ENCODE data around the gene GPS1.
A peak's percentile ranks its signal among the peaks of the same experiment; 100 is the strongest.

The GPS1 gene

DNA sequence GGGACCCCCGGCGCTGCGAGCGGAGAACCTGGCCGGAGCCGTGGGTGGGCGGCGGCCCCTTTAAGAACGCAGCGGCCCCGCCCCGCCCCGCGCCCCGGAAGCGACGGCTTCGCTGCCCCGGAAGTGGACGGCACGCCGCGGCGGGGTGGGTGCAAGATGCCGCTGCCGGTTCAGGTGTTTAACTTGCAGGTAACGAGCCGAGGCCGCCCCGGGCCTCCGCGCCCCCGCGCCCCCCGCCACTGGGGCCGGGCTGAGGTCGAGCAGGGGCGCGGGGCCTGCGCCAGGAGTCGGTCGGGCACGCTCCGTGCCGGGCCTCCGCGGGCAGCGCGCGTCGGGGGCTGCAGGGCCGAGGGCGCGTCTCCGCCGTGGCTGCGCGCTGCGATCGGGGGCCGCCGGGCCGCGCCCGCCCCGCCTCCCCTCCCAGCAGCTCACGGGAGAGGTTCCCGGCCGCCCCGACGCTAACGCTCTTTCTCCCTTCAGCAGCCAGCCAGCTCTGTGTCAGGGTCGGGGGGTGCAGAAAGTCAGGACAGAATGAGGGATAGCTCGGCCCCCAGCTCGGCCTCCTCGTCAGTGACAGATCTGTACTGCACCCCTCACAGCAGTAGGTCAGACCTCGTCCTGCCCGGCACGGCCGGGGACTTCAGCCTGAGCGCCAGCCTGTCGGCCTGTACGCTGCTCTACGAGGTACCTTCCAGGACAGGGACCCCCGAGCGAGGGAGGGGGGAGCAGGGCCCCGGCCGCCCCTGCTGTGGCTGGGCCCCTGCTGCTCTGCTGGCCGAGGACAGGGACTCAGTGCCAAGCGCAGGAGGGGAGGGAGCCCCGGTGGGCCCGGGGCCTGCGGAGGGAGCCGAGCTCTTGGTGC lies at the start of gene GPS1, which contains the start of gene RFNG:
GPS1 (plus strand) TSS at position 123 of the 862 bp plus-strand sequence; CDS start at position 157, 34 bp downstream.
RFNG (minus strand) TSS at position 36 of the 862 bp plus-strand sequence. CDS start 45 bp downstream, outside the sequence.
- DNase-seq = peak; percentile 94

DNA sequence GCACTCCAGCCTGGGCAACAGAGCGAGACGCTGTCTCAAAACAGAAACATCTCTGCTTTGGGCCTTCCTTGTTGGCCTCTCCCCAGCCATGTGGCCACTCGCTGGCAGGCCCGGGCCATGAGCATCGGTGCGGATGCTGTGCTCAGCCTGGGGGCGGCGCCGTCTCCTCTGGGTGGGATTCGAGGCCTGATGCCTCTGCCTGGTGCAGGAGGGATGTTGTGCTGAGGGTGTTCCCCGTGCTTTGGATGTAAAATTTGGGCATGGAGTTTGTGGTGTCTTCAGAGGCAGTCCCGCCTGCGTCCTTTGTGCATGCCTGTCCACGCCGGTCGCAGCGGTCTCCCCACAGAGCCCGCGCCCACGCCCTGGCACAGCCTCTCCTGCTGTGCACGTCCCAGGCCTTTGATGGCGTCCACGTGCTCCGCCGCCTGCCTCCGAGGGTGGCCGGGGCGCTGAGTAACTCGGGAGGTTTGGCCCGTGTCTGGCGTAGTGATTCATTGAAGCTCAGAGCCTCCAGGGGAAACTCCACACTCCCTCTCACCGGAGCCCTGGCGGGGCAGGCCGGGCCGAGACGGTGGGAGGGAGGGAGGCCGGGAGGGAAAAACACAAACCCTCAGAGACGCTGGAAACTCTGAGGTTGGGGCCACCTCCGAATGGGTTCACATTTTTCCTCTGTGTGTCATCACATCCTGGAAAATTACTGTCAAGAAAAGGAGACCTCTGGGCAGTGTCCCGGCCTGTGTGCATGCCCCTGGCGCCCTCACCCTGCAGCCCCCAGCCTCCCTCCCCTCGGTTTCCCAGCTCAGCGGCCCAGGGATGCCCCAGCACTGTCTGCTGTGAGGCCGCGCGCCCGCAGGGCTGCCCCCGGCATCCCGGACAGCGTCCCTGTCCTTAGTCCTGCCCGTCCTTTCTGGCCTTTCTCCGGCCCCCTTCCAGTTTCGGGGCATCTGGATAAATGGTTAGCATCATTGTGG lies 48.0 kb upstream of the GPS1 start:
- no peak for DNase-seq

DNA sequence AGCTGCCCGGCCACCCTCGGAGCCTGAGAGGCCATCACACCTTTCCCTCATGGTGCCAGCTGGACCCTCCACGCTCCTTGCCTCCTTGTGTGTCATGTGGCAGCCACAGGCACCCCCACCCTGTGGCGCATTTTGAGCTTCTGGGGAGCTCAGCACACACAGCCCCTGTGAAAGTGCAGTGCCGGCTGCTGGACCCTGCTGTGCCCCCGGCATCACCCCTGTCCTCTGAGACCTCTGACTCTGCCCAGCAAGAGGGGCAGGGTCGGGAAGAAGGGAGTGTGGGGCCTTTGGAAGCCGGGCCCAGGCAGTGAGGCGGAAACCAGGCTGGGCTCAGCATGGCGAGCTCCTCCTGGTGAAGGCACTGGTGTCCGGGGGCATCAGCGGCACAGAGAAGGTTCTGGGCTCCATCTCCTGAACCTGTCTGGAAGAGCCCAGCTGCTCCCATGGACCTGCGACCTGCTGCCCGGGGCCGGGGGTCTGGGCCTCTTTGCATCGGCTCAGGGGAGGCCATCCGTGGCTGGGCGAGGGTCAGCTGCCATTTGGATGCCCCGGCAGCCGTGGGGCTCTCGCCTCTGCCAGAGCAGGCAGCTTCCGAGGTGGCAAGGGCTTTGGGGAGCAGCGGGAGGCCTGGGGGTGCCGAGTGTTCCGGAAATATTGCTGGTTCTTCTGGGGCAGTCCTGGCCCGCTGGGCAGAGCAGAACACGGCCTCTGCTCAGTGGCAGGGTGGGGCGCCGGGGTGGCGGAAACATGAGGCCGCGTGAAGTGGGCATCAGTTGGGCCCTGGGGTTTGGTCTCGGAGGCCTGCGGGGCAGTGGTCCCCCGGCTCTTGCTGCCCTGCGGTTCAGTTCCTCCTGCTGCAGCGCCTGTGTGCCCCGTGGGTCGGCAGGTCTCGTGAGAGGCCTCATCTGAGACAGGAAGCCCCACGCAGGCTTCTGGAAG lies 46.9 kb upstream of the GPS1 start:
- no peak for DNase-seq

DNA sequence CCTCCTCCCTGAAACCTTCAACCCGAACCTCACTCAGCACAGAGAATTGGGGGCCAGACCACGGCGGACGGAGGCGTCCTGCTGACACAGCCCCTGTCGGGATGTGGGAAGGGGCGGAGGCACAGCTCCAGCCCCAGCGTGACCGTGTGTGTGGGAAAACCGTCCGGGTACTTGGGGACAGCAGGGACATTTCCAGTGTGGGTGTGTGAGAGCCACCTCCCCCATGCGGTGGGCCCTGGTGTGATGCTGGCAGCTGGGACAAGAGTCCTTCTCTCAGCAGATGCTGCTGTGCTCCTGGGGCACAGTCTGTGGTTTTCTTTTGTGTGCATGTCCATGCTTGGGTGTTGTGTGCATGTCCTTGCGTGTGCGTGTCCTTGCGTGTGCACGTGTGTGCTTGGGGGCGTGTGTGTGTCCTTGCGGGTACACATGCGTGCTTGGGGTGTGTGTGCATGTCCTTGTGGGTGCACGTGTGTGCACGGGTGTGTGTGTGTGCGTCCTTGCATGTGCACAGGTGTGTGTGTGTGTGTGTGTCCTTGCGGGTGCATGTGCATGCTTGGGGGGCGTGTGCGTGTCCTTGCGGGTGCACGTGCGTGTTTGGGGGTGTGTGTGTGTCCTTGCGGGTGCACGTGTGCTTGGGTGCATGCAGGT lies 45.9 kb upstream of the GPS1 start:
- no peak for DNase-seq

DNA sequence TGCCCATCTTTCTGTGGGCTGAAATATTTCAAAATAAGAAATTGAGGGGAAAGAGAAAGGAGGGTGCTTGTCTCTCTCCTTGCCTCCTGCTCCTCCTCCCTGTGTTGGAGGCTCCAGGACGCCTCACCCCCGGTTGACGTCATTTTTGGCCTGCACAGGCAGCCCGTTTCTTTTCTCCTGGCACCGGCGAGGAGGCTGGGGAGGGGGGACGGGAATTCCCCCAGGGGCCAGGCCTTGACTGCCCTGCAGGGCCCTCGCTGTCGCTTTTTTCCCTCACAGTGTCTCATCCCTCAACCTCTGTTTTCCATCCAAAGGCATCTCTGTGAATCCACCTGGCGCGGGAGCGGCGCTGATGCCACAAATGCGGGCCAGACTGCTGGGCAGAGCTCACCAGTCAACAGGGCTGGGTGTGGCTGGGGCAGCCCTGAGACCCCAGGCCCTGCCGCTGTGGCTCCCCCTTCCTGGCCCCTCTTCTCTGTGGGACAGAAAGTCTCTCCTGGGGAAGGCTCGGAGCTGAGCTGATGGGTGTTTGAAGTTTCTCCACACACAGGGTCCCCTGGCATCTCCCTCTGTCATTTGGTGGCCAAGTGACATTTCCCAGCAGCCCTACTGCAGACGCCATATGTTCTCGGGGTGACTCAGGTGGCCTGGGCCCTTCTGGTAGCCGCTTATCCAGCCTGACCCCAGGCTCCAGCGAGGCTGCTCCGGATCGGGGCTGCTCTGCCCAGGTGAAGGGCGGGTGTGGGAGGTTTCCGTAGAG lies 45.0 kb upstream of the GPS1 start:
- no peak for DNase-seq

DNA sequence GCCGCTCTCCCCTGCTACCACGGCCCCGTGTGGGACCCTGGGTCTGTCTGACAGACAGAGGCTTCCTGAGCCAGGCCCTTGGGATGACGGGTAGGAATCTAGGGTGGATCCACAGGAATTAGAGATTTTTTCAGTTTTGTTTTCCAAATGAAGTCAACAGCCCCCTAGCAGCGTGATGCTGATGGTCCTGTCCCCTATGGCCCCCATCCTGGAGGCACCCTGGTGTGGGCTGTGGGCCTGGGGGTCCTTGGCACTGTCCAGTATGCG lies 44.5 kb upstream of the GPS1 start:
- no peak for DNase-seq

DNA sequence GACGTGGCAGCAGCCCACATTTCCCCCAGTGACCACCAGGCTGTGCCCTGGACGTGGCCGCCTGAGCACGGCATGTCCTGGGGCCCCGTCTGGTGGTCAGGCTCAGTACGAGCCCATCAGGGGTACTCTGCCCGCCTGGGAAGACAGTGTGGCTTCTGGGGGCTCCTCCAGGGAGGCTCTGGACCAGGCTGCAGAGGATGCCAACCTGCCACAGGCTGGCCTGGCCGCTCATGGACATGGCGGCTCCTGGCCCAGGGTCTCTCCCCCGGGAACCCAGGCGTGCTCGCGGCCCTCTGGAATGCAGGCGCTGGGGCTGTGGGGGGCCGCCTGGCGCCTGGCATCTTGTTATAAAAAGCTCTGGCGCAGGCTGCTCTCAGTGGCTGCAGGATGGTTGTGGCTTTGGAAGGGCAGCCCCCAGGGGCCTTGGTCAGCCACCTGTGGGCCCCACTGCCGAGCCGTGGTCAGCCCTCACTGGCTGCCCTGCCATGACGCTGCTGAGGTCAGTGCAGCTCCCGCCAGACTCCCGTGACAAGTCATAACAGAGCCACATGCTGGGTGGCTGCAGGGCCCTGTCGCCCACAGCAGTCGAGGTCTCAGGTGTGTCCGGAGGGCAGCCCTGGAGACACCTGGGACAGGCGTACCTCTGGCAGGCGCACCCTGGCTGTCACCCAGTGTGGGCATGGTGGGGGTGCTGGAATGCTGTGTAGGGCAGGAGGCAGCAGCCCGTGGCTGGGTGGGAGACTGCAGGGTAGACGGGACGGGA lies 44.0 kb upstream of the GPS1 start:
- DNase-seq = no peak

DNA sequence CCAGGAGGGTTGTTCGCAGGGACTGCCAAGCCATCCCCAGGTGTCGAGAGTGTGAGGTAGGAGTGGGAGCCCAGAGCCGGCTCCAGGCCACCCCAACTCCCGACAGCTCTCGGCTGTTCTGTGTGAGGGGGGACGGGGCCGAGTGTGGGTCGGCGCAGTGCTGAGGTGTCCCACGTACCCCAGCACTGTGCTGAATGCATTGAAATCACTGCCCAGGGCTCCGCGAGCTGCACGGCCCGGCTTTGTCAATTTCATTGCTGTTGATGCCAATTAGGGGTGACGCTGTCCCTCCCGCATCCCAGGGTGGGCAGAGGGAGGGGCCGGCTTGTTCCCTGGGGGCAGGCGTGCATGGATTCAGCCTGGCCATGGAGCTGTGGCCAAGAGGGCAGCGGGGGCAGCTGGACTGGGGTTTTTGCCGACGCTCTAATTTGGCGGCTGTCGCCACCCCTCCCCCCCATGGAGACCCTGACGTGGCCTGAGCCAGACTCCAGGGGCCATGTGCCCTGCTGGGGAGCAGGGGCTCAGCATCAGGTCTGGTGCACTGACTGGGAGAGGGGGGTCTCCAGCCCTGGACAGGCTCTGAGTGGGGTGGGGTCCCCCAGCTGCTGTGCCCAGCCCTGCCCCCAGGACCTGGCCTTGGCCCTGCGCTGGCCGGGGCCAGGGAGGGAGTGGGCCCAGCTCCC lies 43.3 kb upstream of the GPS1 start:
- DNase-seq = no peak

DNA sequence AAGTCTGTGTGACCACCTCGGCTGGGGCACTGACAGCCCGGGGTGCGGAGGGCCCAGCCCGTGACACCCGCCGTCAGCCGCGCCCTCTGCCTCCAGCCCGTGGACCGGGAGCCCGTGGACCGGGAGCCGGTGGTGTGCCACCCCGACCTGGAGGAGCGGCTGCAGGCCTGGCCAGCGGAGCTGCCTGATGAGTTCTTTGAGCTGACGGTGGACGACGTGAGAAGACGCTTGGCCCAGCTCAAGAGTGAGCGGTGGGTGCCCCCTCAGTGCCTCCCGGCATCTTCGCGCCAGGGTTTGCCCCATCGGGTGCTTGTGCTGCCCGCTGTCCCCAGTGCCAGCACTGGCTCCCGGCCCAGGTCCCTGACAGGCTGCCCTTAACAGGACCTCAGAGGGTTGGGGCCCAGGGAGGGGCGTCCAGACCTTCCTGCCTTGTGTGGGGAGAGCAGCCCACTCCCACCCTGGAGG lies 42.7 kb upstream of the GPS1 start:
- no peak for DNase-seq

DNA sequence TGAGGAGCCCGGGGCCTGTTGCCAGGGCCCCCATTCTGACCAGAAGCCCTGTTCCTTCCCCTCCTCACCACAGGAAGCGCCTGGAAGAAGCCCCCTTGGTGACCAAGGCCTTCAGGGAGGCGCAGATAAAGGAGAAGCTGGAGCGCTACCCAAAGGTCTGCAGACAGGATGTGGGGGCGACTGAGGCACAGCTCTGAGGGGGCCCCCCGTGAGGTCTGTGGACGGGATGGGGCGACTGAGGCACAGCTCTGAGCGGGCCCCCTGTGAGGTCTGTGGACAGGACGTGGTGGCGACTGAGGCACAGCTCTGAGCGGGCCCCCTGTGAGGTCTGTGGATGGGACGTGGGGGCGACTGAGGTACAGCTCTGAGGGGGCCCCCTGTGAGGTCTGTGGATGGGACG lies 42.3 kb upstream of the GPS1 start:
- no peak for DNase-seq

DNA sequence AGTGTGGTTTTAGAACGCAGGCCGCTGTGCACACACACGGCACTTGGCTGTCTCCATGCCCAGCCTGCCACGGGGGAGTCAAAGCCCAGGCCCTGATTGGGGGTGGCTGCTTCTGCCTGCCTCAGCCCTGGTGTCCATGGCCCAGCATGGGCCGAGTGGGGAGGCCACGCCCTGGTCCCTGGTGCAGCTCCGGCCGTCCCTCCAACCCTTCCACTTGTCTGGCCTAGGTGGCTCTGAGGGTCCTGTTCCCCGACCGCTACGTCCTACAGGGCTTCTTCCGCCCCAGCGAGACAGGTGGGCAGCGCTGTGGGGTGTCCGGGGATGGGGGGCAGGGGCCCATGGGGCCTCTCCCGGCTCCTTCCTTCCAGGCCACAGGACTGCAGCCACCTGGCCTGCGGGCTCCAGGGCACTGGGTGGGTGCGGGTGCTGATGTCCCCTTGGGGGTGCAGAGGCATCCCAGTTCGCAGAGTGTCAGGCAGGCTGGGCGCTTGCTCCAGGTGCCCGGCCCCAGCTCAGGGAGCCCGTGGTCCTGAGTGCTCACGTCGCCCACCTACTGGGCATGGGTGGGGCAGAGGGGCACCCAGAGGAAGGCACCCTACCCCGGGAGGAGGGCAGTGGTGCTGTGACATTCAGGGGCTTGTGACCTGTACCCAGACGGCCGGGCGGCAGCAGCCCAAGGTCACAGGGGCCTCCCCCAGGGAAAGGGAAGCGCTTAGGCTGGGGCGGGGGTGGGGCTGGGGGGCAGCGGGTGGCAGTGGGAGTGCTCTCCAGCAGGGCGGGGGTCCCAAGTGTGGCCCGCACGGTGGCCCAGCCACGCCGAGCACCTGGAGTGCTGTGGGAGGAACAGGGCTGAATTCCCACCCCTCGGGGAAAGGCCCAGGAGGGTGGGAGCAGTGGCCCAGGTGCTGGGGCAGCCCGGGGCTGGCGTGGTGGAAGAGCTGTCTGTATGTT lies 40.8 kb upstream of the GPS1 start:
- DNase-seq = no peak

DNA sequence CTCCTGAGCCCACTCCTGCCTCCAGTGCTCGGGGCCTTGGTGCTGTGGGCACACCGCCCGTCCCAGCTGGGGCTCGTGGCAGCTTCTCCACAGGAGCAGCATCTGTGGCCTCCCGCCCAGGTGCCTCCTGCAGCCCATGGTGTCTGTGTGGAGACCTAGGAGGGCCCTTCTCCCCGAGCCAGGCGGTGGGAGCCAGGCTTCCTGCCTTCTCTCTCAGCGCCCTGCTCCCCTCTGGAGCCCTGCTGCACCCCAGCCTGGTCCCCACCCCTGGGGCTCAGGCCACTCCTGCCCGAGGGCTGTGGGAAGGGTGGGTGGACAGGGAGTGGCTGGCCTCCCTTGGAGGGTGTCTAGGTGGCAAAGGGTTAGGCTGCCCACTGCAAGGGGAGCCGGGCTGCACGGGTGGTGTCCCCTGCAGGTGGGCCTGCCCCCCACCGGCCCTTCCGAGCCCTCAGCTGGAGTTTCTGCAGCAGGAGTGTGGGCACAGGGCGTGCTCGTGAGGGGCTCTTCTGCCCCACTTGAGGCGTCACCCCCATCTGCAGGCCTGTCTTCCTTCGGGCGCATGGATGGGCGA lies 40.0 kb upstream of the GPS1 start:
- no peak for DNase-seq

DNA sequence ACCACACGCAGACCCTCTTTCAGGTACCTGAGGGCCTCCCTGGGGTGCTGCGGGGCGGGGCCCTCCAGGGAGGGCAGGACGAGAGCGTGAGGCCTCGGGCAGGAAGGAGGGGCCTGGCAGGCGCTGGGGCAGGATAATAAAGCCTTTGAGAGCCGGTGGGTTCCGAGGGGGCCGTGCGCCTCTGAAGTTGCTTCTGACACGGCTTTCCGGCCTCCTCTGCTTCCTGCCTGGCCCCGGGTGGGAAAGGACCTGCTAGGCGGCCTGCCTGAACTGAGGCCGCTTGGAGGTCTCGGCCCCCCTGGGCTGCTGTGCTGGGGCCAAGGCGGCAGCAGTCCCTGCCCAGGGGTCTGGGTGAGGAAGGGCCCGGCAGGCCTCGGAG lies 39.4 kb upstream of the GPS1 start:
- no peak for DNase-seq

DNA sequence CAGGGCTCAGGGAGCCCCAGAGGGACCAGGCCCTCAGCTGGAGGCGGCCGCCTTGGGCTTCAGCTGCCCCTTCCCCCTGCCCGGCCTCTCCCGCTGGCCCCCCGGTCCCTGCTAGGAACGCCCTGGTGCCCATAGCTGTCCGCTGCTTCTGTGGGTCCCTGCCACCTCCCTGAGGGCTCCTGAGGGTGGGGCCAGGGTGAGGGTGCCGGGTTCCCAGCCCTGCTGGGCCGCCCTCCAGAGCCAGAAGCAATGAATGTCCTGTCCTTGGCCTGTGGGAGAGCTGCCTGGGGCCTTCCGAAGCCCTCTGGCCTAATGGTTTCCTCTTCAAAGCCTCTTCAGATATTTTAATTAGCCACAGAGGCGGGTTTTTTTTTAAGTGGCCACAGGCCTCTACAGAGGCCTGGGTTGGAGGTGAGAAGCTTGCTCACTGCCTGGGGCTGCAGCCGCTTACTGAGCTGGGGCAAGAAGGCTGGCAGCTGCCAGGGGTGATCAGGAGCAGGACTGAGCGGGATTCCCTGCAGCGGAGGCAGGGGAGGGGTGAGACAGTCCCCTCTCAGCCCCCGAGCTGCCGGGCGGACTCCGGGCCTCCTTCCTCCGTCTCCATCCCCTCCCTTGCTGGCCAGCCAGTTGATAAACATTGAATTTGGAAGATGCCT lies 38.9 kb upstream of the GPS1 start:
- no peak for DNase-seq

DNA sequence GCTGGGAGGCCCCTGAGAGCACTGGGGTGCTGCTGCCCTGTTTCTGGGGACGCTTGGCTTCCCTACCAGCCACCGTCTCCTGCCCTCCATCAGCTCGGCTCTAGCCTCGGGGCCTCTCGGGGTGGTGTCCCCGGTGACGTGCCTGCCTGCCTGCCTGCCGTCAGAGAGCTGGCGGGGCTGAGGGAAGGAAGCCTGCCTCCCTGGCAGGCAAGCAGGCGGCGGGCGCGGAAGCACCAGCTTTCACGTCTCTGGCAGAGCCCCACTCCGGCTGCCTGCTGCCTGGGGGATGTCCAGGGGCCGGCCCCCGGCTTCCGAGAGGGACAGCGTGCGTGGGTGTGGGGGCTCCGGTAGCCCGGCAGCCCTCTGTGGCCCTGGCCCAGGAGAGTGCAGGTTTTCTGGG lies 38.4 kb upstream of the GPS1 start:
- no peak for DNase-seq

DNA sequence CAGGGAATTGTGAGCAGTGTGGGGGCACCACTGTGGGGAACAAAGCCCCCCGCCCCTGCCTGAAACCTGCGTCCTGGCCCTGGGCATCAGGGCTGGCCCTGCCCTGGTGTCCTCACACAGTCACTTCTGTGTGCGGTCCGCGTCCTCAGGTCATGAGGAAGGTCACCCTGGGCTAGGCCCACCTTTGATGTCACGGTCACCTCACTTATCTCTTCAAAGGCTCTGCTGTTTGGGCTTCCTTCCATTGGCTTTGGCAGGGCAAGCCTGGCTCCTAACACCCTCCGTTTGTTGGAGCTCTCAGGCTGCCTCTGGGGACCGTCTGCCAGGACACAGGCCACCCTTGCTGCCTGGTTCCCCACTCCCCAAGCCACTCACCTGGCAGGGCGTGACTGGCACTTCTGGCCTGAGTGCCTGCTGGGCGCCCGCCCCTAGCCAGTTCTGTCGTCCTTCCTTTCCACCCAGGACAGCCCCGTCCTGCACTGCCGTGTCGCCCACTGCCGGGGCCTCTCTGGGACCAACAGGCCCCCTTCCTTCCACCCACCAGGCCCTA lies 37.9 kb upstream of the GPS1 start:
- DNase-seq = no peak

DNA sequence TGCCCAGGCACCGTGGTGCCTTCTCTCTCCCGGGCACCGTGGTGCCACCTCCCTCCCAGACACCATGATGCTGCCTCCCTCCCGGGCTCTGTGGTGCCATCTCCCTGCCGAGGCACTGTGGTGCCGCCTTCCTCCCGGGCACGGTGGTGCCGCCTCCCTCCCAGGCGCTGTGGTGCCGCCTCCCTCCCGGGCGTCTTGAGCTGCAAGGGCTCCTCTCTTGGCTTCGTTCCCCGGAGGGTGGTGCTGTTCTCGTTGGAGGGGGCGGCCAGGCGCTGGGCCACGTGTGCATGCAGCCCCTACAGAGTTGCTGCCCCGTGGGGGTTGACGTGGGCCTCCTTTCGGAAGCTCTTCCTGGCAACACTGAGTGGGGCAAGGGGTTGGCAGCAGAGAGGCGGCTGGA lies 37.3 kb upstream of the GPS1 start:
- no peak for DNase-seq

DNA sequence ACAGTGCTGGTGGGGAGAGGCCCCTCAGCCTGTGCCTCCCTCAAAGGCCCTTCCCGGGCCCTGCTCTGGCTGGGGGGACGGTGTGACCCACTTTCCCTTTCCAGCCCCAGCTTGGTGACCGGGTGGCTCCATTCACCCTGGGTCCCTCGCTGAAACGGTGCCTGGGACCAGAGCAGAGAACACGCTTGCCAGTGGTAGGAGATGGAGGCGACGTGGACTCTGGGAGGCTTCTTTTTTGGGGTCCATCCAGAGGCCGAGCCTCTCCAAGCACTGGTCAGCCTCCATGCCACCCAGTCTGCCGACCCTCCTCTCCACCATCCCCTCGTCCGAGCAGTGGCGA lies 36.8 kb upstream of the GPS1 start:
- DNase-seq = no peak
